IMR-90 (cell line): Measurements from ENCODE around the gene MINAR2. TPM values are rescaled to one million over a fixed set of nuclear protein-coding genes. Genes with fewer than 3 reads are reported as not detected.

Experiments used
- ATAC-seq: fragments of 200-7000 bp; cut with Tn5 transposase; 2 replicates; pipeline ENCODE4 v1.9.1; 2020; ENCODE audit warnings: low read depth, mild to moderate bottlenecking, moderate library complexity
- BruUV-seq: library from RNA; stranded (reverse); fragments of 400-500 nt; replicated peaks from 2 replicates; lab custom pipeline; 2021; lab: Mats Ljungman, UMichigan
- CTCF ChIA-PET: fragments of 300-600 bp; formaldehyde crosslinking; extraction: SDS; loops from one replicate; lab custom pipeline; 2021; ENCODE audit warnings: antibody characterized with exemption; lab: Yijun Ruan, JAX
- POLR2A ChIA-PET: fragments of 300-600 bp; sonication (Branson Sonifier 250); formaldehyde crosslinking; loops from one replicate; lab custom pipeline; 2022; ENCODE audit warnings: antibody characterized with exemption; ENCODE audit not compliant: unreplicated experiment; lab: Charles Lee
- DNase-seq: peaks from one replicate; pipeline ENCODE4 v3.0.0; 2013
- H2AFZ ChIP-seq: replicated peaks from 2 replicates; pipeline ENCODE3; 2013; ENCODE audit warnings: low read length, mild to moderate bottlenecking; ENCODE audit not compliant: poor library complexity
- H2AK5ac ChIP-seq: 2 replicates; pipeline ENCODE4 v1.6.1; 2013; ENCODE audit warnings: low read depth, low read length, inconsistent platforms
- H2AK9ac ChIP-seq: replicated peaks from 2 replicates; pipeline ENCODE3; 2013; ENCODE audit warnings: mild to moderate bottlenecking, low read depth, low read length, moderate library complexity; ENCODE audit not compliant: poor library complexity
- H2BK120ac ChIP-seq: 2 replicates; pipeline ENCODE4 v1.6.1; 2013; ENCODE audit warnings: low read depth, low read length, inconsistent platforms
- H2BK15ac ChIP-seq: 3 replicates; pipeline ENCODE4 v1.6.1; 2013; ENCODE audit warnings: low read depth, low read length, inconsistent platforms
- H2BK20ac ChIP-seq: 2 replicates; pipeline ENCODE4 v1.6.1; 2013; ENCODE audit warnings: low read depth, mild to moderate bottlenecking, inconsistent platforms, low read length, moderate library complexity
- H2BK5ac ChIP-seq: 2 replicates; pipeline ENCODE4 v1.6.1; 2013; ENCODE audit warnings: mild to moderate bottlenecking, low read depth, low read length, inconsistent platforms; ENCODE audit not compliant: poor library complexity, severe bottlenecking
- H3K14ac ChIP-seq: replicated peaks from 2 replicates; pipeline ENCODE4 v1.6.1; 2013; ENCODE audit warnings: low read depth, low read length, inconsistent platforms
- H3K18ac ChIP-seq: 2 replicates; pipeline ENCODE4 v1.6.1; 2013; ENCODE audit warnings: low read depth, low read length, control low read depth
- H3K23ac ChIP-seq: 2 replicates; pipeline ENCODE4 v1.6.1; 2013; ENCODE audit warnings: low read depth, low read length, inconsistent platforms
- H3K27ac ChIP-seq: 2 replicates; pipeline ENCODE4 v1.5.1; 2013; ENCODE audit warnings: mild to moderate bottlenecking, control low read depth, low read length; ENCODE audit not compliant: insufficient read depth
- H3K27me3 ChIP-seq: 2 replicates; pipeline ENCODE4 v1.6.1; 2013; ENCODE audit warnings: low read length; ENCODE audit not compliant: control insufficient read depth, insufficient read depth
- H3K36me3 ChIP-seq: 2 replicates; pipeline ENCODE4 v1.6.1; 2013; ENCODE audit warnings: low read length, mixed read lengths; ENCODE audit not compliant: control insufficient read depth, insufficient read depth
- H3K4ac ChIP-seq: 2 replicates; pipeline ENCODE4 v1.6.1; 2013; ENCODE audit warnings: low read depth, low read length, inconsistent platforms
- H3K4me1 ChIP-seq: 2 replicates; pipeline ENCODE4 v1.6.1; 2013; ENCODE audit warnings: low read length, mixed read lengths; ENCODE audit not compliant: control insufficient read depth, insufficient read depth
- H3K4me2 ChIP-seq: 2 replicates; pipeline ENCODE4 v1.6.1; 2013; ENCODE audit warnings: low read depth, mild to moderate bottlenecking, control low read depth, low read length, moderate library complexity
- H3K4me3 ChIP-seq: 2 replicates; pipeline ENCODE4 v1.5.1; 2013; ENCODE audit warnings: low read depth, mild to moderate bottlenecking, control low read depth, low read length, moderate library complexity; ENCODE audit not compliant: insufficient read depth
- H3K56ac ChIP-seq: 2 replicates; pipeline ENCODE4 v1.6.1; 2013; ENCODE audit warnings: low read length, inconsistent platforms; ENCODE audit not compliant: insufficient read depth; ENCODE audit errors: extremely low read depth
- H3K79me1 ChIP-seq, 2 experiments: 2 replicates each; pipeline ENCODE4 v1.6.1; 2013; ENCODE audit warnings: low read length in 2 of 2, inconsistent platforms in 1 of 2, low read depth in 1 of 2
- H3K9ac ChIP-seq: 2 replicates; pipeline ENCODE4 v1.6.1; 2013; ENCODE audit warnings: low read depth, low read length, control low read depth
- H3K9me1 ChIP-seq: 2 replicates; pipeline ENCODE4 v1.6.1; 2013; ENCODE audit warnings: low read length, inconsistent platforms; ENCODE audit not compliant: insufficient read depth
- H3K9me3 ChIP-seq: 2 replicates; pipeline ENCODE4 v1.6.1; 2013; ENCODE audit warnings: low read length; ENCODE audit not compliant: control insufficient read depth, insufficient read depth
- H4K20me1 ChIP-seq: 2 replicates; pipeline ENCODE4 v1.6.1; 2013; ENCODE audit warnings: low read length, inconsistent platforms; ENCODE audit not compliant: insufficient read depth
- H4K5ac ChIP-seq: 2 replicates; pipeline ENCODE4 v1.6.1; 2013; ENCODE audit warnings: mild to moderate bottlenecking, low read depth, low read length, control low read depth
- H4K8ac ChIP-seq, 2 experiments: 2 replicates each; pipeline ENCODE4 v1.6.1; 2013; ENCODE audit warnings: low read depth in 2 of 2, low read length in 2 of 2, control low read depth in 1 of 2, inconsistent platforms in 1 of 2
- H4K91ac ChIP-seq: 2 replicates; pipeline ENCODE4 v1.6.1; 2013; ENCODE audit warnings: low read depth, low read length, inconsistent platforms; ENCODE audit not compliant: insufficient read depth
- BHLHE40 ChIP-seq: fragments of 150-350 bp; IDR thresholded peaks from 2 replicates; pipeline ENCODE4 v1.6.1; 2016; ENCODE audit warnings: mild to moderate bottlenecking, low read depth, low read length
- CEBPB ChIP-seq: IDR thresholded peaks from 2 replicates; pipeline ENCODE4 v1.6.1; 2012; ENCODE audit warnings: low read depth, low read length, improper control_type of control experiment
- CHD1 ChIP-seq: IDR thresholded peaks from 2 replicates; pipeline ENCODE4 v1.6.1; 2012; ENCODE audit warnings: low read depth, low read length, improper control_type of control experiment
- FOS ChIP-seq: fragments of 150-350 bp; IDR thresholded peaks from 2 replicates; pipeline ENCODE4 v1.6.1; 2016; ENCODE audit warnings: low read depth, low read length
- MAFK ChIP-seq: IDR thresholded peaks from 2 replicates; pipeline ENCODE4 v1.6.1; 2012; ENCODE audit warnings: low read depth, low read length, improper control_type of control experiment
- MAZ ChIP-seq: IDR thresholded peaks from 2 replicates; pipeline ENCODE4 v1.6.1; 2012; ENCODE audit warnings: low read depth, mild to moderate bottlenecking, low read length, improper control_type of control experiment, moderate library complexity, borderline replicate concordance
- MXI1 ChIP-seq: IDR thresholded peaks from 2 replicates; pipeline ENCODE4 v1.6.1; 2012; ENCODE audit warnings: low read depth, mild to moderate bottlenecking, low read length, moderate library complexity, borderline replicate concordance
- NFE2L2 ChIP-seq: fragments of 150-350 bp; IDR thresholded peaks from 2 replicates; pipeline ENCODE4 v1.6.1; 2016; ENCODE audit warnings: low read depth, mild to moderate bottlenecking, low read length
- POLR2A ChIP-seq: IDR thresholded peaks from 2 replicates; pipeline ENCODE4 v1.6.1; 2012; ENCODE audit warnings: mild to moderate bottlenecking, low read depth, low read length
- RAD21 ChIP-seq: IDR thresholded peaks from 2 replicates; pipeline ENCODE4 v1.6.1; 2012; ENCODE audit warnings: low read length, improper control_type of control experiment
- RCOR1 ChIP-seq: IDR thresholded peaks from 2 replicates; pipeline ENCODE4 v1.6.1; 2012; ENCODE audit warnings: mild to moderate bottlenecking, low read length, improper control_type of control experiment; ENCODE audit not compliant: insufficient replicate concordance
- RFX5 ChIP-seq: IDR thresholded peaks from 2 replicates; pipeline ENCODE4 v1.8.0; 2012; ENCODE audit warnings: low read depth, mild to moderate bottlenecking, low read length, moderate library complexity
- SMC3 ChIP-seq: fragments of 150-350 bp; IDR thresholded peaks from 2 replicates; pipeline ENCODE4 v1.6.1; 2016; ENCODE audit warnings: low read depth, mild to moderate bottlenecking, antibody characterized with exemption, low read length, moderate library complexity
- WGBS, 2 experiments: methylation state at CpG; one replicate each; pipeline versions ENCODE4 v1.1.5 to v1.1.7; 2013; ENCODE audit warnings: missing lambda C conversion rate in 2 of 2; ENCODE audit not compliant: insufficient read length in 1 of 2; ENCODE audit errors: extremely low coverage in 2 of 2; 5-methylcytosine and 5-hydroxymethylcytosine counted together
- dilution Hi-C: fragments of 300-500 bp; cut with HindIII; formaldehyde crosslinking; loops from one replicate; pipeline ENCODE4 v1.14.3; 2018; ENCODE audit warnings: low sequenced_read_pairs; ENCODE audit not compliant: unreplicated experiment
- in situ Hi-C: fragments of 300-500 bp; cut with MboI; formaldehyde crosslinking; loops from 3 replicates; pipeline ENCODE4 v1.14.3; 2019; ENCODE audit warnings: low sequenced_read_pairs, inconsistent platforms, mixed read lengths
- intact Hi-C: fragments of 100-400 bp; cut with micrococcal nuclease; formaldehyde crosslinking; loops from 2 replicates; pipeline ENCODE4 v1.10.0; 2022
- polyA plus RNA-seq, 3 experiments: library from polyadenylated mRNA; depleted of rRNA; stranded (reverse); fragments of >200 nt; gene quantifications; 2 replicates each; pipeline ENCODE4 v1.2.3, GENCODE V29; 2012; ENCODE audit warnings: low replicate concordance in 1 of 3
- total RNA-seq: library from RNA; depleted of rRNA; stranded (reverse); fragments of >200 nt; gene quantifications from 2 replicates; pipeline ENCODE4 v1.2.3, GENCODE V29; 2012
- TF ChIP-seq, protein P1 (sequence below): fragments of 150-350 bp; IDR thresholded peaks from 2 replicates; pipeline ENCODE4 v1.6.1; 2016; ENCODE audit warnings: low read depth, mild to moderate bottlenecking, low read length, moderate library complexity, borderline replicate concordance
- TF ChIP-seq, protein P2 (sequence below): conservative IDR thresholded peaks from 2 replicates; pipeline ENCODE4 v1.5.1; 2012; ENCODE audit warnings: mild to moderate bottlenecking, low read depth, low read length, improper control_type of control experiment
- TF ChIP-seq, protein P3 (sequence below): fragments of 150-350 bp; IDR thresholded peaks from 2 replicates; pipeline ENCODE4 v1.6.1; 2017; ENCODE audit warnings: mild to moderate bottlenecking, antibody characterized with exemption, low read length, low read depth

Gene MINAR2
- total and polyA plus RNA-seq, 2 of the 4 experiments (the other 2 are of a cell fraction): not detected

DNA sequence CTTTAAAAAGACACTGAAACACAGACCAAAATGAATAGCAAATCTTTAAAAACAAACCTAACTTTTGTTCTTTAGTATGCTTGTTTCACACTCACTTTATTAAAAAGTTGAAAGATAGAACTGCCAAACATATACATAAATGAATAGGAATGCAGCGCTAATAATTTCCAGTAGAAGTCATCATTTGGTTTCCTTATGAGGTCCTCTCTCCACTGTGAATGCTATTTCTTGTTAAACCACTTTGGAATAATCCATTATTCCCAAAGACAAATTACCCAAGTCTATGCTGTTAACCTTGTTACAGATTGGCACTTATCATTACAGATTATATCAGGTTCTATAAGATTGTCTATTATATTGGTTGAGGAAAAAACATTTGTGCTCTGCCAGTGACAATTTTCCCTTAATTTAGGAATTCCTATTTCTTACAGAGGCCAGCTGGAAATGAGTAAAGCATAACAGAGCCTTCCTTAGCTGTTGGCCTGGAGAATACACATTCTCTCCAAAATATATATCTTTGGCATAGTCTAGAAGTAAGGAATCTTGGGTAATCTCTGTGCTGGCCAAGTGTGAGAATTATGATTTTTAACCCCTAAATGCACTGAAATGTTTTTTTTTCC, 29.3 kb upstream of the MINAR2 start:
- Histone ChIP-seq H2BK5ac (no peak overlapping the region), H3K9me3 (0 out of 2 replicates have a peak, but pooled peaks cover 2% of the 10 kb centered on the region), H3K27me3 (no peaks in the 10 kb centered on the region), H4K91ac (no peak overlapping the region), H4K5ac (no peak overlapping the region), H2BK120ac (no peak overlapping the region), H2AFZ (no peak overlapping the region), H3K18ac (no peak overlapping the region), H3K36me3 (no peaks in the 10 kb centered on the region), H3K27ac (no peak overlapping the region), H2AK5ac (no peak overlapping the region), H4K20me1 (no peaks in the 10 kb centered on the region), H3K56ac (no peak overlapping the region), H3K4me2 (no peak overlapping the region), H3K4me1 (no peaks in the 10 kb centered on the region), H2BK15ac (no peak overlapping the region), H3K14ac (no peak overlapping the region), H3K9me1 (no peaks in the 10 kb centered on the region), H3K4me3 (no peak overlapping the region), H2AK9ac (no peak overlapping the region), H3K23ac (no peak overlapping the region), H3K9ac (no peak overlapping the region), H4K8ac (no peak overlapping the region), H3K79me1 (no peaks in the 10 kb centered on the region), H3K4ac (no peak overlapping the region), H2BK20ac (no peak overlapping the region)
- intact Hi-C loops: no loop called here
- WGBS, 2 experiments: no CpG with 5 or more reads among the region's 1 CpG
- in situ Hi-C loops: no loop called here
- no TSS peak for BruUV-seq
- CTCF ChIA-PET: no interaction called here
- dilution Hi-C loops: no loop called here
- no peak for ATAC-seq
- POLR2A ChIA-PET: no interaction called here
- DNase-seq: no peak
- TF ChIP-seq RAD21: no peak
- TF ChIP-seq, protein P1, sequence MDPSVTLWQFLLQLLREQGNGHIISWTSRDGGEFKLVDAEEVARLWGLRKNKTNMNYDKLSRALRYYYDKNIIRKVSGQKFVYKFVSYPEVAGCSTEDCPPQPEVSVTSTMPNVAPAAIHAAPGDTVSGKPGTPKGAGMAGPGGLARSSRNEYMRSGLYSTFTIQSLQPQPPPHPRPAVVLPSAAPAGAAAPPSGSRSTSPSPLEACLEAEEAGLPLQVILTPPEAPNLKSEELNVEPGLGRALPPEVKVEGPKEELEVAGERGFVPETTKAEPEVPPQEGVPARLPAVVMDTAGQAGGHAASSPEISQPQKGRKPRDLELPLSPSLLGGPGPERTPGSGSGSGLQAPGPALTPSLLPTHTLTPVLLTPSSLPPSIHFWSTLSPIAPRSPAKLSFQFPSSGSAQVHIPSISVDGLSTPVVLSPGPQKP: no peak
- TF ChIP-seq MXI1: no peak
- no peak for TF ChIP-seq RFX5
- no peak for TF ChIP-seq CEBPB
- TF ChIP-seq POLR2A: no peak
- TF ChIP-seq MAFK: no peak
- no peak for TF ChIP-seq MAZ
- no peak for TF ChIP-seq NFE2L2
- TF ChIP-seq CHD1: no peak
- TF ChIP-seq, protein P2, sequence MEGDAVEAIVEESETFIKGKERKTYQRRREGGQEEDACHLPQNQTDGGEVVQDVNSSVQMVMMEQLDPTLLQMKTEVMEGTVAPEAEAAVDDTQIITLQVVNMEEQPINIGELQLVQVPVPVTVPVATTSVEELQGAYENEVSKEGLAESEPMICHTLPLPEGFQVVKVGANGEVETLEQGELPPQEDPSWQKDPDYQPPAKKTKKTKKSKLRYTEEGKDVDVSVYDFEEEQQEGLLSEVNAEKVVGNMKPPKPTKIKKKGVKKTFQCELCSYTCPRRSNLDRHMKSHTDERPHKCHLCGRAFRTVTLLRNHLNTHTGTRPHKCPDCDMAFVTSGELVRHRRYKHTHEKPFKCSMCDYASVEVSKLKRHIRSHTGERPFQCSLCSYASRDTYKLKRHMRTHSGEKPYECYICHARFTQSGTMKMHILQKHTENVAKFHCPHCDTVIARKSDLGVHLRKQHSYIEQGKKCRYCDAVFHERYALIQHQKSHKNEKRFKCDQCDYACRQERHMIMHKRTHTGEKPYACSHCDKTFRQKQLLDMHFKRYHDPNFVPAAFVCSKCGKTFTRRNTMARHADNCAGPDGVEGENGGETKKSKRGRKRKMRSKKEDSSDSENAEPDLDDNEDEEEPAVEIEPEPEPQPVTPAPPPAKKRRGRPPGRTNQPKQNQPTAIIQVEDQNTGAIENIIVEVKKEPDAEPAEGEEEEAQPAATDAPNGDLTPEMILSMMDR: no peak
- TF ChIP-seq, protein P3, sequence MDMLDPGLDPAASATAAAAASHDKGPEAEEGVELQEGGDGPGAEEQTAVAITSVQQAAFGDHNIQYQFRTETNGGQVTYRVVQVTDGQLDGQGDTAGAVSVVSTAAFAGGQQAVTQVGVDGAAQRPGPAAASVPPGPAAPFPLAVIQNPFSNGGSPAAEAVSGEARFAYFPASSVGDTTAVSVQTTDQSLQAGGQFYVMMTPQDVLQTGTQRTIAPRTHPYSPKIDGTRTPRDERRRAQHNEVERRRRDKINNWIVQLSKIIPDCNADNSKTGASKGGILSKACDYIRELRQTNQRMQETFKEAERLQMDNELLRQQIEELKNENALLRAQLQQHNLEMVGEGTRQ: no peak
- no peak for TF ChIP-seq RCOR1
- no peak for TF ChIP-seq FOS
- no peak for TF ChIP-seq SMC3
- no peak for TF ChIP-seq BHLHE40
